GM18499 (cell line): Measurements from ENCODE around the gene ALDOA.
"Not testable (repeated sequence)": the region's sequence is repeated elsewhere in the genome, so short reads cannot be mapped to it uniquely, and the experiment has no call there.

Experiments
- ATAC-seq: cut with Tn5 transposase; IDR thresholded peaks from one replicate; pipeline ENCODE4 v1.9.1; 2021; ENCODE audit warnings: moderate number of reproducible peaks; ENCODE audit not compliant: insufficient read depth, unreplicated experiment

Gene ALDOA

GRCh38 chr16:30065102-30065942 is at the start of gene ALDOA:
Gene ALDOA (plus strand): TSS chr16:30065760. CDS start chr16:30066898, 1,138 bp downstream.
- peak; percentile 47 for ATAC-seq

GRCh38 chr16:30016555-30017276 is 48.8 kb upstream of the ALDOA start:
- ATAC-seq = no peak

- ATAC-seq = no peak
These were observed 48.3 kb upstream of the ALDOA start for GRCh38 chr16:30017277-30017656.

- ATAC-seq = not testable (repeated sequence)
These were observed 47.6 kb upstream of the ALDOA start for GRCh38 chr16:30017937-30018336.

- no peak for ATAC-seq
These were observed 46.8 kb upstream of the ALDOA start for GRCh38 chr16:30018731-30019158.

GRCh38 chr16:30022887-30023286 is 42.7 kb upstream of the ALDOA start, which contains the start of gene C16orf92:
Gene C16orf92 (plus strand): TSS chr16:30023198. CDS start chr16:30023341, 143 bp downstream.
- ATAC-seq = no peak

GRCh38 chr16:30023586-30023985 is 42.0 kb upstream of the ALDOA start:
- ATAC-seq = no peak

- no peak for ATAC-seq
These were observed 41.1 kb upstream of the ALDOA start for GRCh38 chr16:30024451-30024850.

GRCh38 chr16:30025156-30025555 is 40.4 kb upstream of the ALDOA start:
- ATAC-seq = no peak

GRCh38 chr16:30025574-30025973 is 40.0 kb upstream of the ALDOA start:
- no peak for ATAC-seq

- ATAC-seq = no peak
These were observed 39.1 kb upstream of the ALDOA start for GRCh38 chr16:30026449-30026848.

- no peak for ATAC-seq
These were observed 37.7 kb upstream of the ALDOA start for GRCh38 chr16:30027588-30028437.

GRCh38 chr16:30028438-30029076 is 37.0 kb upstream of the ALDOA start:
- ATAC-seq = no peak

GRCh38 chr16:30030011-30030685 is 35.4 kb upstream of the ALDOA start:
- no peak for ATAC-seq

GRCh38 chr16:30030841-30031413 is 34.6 kb upstream of the ALDOA start, which contains the start of gene TLCD3B:
Gene TLCD3B (minus strand): TSS chr16:30031271. CDS start chr16:30030527, 744 bp downstream.
- no peak for ATAC-seq

- ATAC-seq = no peak
These were observed 34.1 kb upstream of the ALDOA start for GRCh38 chr16:30031477-30031918.

GRCh38 chr16:30032083-30032819 is 33.3 kb upstream of the ALDOA start:
- ATAC-seq = no peak

- no peak for ATAC-seq
These were observed 32.3 kb upstream of the ALDOA start for GRCh38 chr16:30033270-30033669.
